ENCODE data around the gene POLR1G. TPM values are rescaled to one million over a fixed set of nuclear protein-coding genes. Genes with fewer than 3 reads are reported as not detected.

POLR1G gene
- polyA plus RNA-seq, 1 of the 3 experiments (the other 2 are of a cell fraction): 11.9 TPM

DNA sequence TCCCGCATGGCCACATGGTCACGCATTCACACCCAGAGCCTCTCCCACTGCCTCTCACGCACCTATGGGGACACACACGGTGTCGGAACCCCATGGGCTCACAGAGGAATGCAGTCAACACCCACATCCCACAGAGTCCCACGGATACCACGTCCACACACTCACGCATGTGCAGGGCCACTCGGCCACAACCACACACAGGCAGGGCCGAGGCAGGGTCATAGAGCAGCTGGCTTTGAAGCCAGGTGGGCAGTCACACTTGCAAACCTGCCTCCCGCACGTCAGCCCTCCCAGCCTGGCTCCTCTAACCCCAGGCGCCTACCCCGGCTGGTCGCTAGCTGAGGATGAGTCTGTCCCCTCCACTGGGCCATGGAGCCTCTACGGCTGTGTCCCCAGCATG, 44.2 kb upstream of the POLR1G start:
- Histone ChIP-seq H2AFZ (ENCODE audit: low read depth) (no peak overlapping the region), H3K9ac (no peak overlapping the region), H3K9me2 (no peaks in the 10 kb centered on the region), H4K20me1 (ENCODE audit: insufficient read depth) (no peaks in the 10 kb centered on the region), H3K36me3 (replicated peaks in 1 of 2; ENCODE audit: control insufficient read depth in 1 of 2, insufficient read depth in 2 of 2, low read length in 1 of 2) (peaks cover 8 to 30% of the 10 kb centered on the region in 2 experiments), H3K9me3 (no peaks in the 10 kb centered on the region), H3K27me3 (ENCODE audit: insufficient read depth) (no peaks in the 10 kb centered on the region), H3K27ac (ENCODE audit: low read depth in 2 of 2, low read length in 1 of 2) (no peak overlapping the region), H3K4me3 (ENCODE audit: low read depth in 2 of 2, low read length in 1 of 2) (no peak overlapping the region), H3K4me2 (no peak overlapping the region), H3F3A (replicated peaks; ENCODE audit: insufficient read depth) (no peaks in the 10 kb centered on the region), H3K4me1 (ENCODE audit: control insufficient read depth in 1 of 2, insufficient read depth in 2 of 2, low read depth in 1 of 2, low read length in 1 of 2) (no peaks in the 10 kb centered on the region), H3K79me2 (ENCODE audit: insufficient read depth) (peaks cover 16% of the 10 kb centered on the region)
- WGBS (ENCODE audit: low lambda C conversion rate): 92% methylated on average over 14 of the region's 16 CpGs
- no peak for DNase-seq
- ChIA-PET CTCF (interaction anchor here (1.5 kb wide), 1 partner anchor 23 kb away, joined by 3 read pairs; no protein-coding TSS in a partner anchor), POLR2A (interaction anchor here (1.4 kb wide), 1 partner anchor 10 kb away, joined by 3 read pairs; no protein-coding TSS in a partner anchor)
- no peak for TF ChIP-seq TEAD4 (IDR thresholded peaks at IDR 0.05; ENCODE audit: borderline replicate concordance, insufficient read depth)
- TF ChIP-seq, protein P1, sequence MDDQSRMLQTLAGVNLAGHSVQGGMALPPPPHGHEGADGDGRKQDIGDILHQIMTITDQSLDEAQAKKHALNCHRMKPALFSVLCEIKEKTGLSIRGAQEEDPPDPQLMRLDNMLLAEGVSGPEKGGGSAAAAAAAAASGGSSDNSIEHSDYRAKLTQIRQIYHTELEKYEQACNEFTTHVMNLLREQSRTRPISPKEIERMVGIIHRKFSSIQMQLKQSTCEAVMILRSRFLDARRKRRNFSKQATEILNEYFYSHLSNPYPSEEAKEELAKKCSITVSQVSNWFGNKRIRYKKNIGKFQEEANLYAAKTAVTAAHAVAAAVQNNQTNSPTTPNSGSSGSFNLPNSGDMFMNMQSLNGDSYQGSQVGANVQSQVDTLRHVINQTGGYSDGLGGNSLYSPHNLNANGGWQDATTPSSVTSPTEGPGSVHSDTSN (IDR thresholded peaks at IDR 0.05): no peak
- no peak for TF ChIP-seq TCF12 (IDR thresholded peaks at IDR 0.05)
- TF ChIP-seq TAF1 (IDR thresholded peaks at IDR 0.05; ENCODE audit: borderline replicate concordance, low read depth, low read length): no peak

DNA sequence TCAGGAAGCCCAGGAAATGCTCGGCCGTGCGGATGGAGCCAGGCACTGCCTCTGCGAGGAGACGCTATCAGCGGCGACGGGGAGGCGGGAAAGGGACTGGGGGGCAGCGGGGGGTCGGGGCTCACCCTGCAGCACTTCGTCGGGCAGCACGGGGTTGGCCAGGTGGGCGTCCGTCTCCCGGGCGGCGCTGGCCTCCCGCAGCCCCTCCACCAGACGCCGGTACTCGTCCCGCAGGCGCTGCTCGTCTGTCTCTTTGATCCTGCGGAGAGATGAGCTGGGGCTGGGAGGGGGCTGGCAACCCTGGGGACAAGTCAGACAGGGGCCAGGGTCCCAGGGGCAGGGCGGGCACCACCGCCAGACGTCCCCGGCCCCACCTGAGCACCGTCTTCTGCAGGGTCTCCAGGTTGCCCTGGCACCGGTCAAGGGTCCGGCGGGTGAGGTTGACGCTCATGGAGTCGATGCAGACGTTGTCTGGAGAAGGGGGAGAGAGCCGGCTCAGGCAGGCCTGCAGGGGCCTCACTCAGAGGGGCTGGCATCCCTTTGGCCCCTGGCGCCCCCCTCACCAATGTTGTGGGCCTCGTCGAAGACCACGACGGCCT, 42.5 kb upstream of the POLR1G start:
- Histone ChIP-seq H3K36me3 (replicated peaks in 1 of 2; ENCODE audit: control insufficient read depth in 1 of 2, insufficient read depth in 2 of 2, low read length in 1 of 2) (peaks cover 17 to 28% of the 10 kb centered on the region in 2 experiments), H4K20me1 (ENCODE audit: insufficient read depth) (no peaks in the 10 kb centered on the region), H2AFZ (ENCODE audit: low read depth) (no peak overlapping the region), H3K27me3 (ENCODE audit: insufficient read depth) (no peaks in the 10 kb centered on the region), H3K27ac (ENCODE audit: low read depth in 2 of 2, low read length in 1 of 2) (no peak overlapping the region), H3K4me2 (no peak overlapping the region), H3K4me3 (ENCODE audit: low read depth in 2 of 2, low read length in 1 of 2) (no peak overlapping the region), H3K9me3 (no peaks in the 10 kb centered on the region), H3F3A (replicated peaks; ENCODE audit: insufficient read depth) (no peaks in the 10 kb centered on the region), H3K9ac (no peak overlapping the region), H3K9me2 (no peaks in the 10 kb centered on the region), H3K79me2 (ENCODE audit: insufficient read depth) (peaks cover 33% of the 10 kb centered on the region), H3K4me1 (ENCODE audit: control insufficient read depth in 1 of 2, insufficient read depth in 2 of 2, low read depth in 1 of 2, low read length in 1 of 2) (peaks cover 0 to 2% of the 10 kb centered on the region in 2 experiments; a peak in 1 of 4 replicates)
- WGBS (ENCODE audit: low lambda C conversion rate): 96% methylated on average over 20 of the region's 44 CpGs
- CTCF ChIA-PET: no interaction called here
- POLR2A ChIA-PET: no interaction called here
- DNase-seq: no peak
- TF ChIP-seq ELF1 (IDR thresholded peaks at IDR 0.05): no peak
- TF ChIP-seq, protein P2, sequence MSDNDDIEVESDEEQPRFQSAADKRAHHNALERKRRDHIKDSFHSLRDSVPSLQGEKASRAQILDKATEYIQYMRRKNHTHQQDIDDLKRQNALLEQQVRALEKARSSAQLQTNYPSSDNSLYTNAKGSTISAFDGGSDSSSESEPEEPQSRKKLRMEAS (IDR thresholded peaks at IDR 0.05; ENCODE audit: low read depth): no peak
- TF ChIP-seq MEF2A (IDR thresholded peaks at IDR 0.05; ENCODE audit: borderline replicate concordance, low read depth): no peak
- no peak for TF ChIP-seq RXRA (IDR thresholded peaks at IDR 0.05; ENCODE audit: borderline replicate concordance, low read depth)
- TF ChIP-seq RFX5 (IDR thresholded peaks at IDR 0.05; ENCODE audit: low read length): no peak
- TF ChIP-seq, protein P3, sequence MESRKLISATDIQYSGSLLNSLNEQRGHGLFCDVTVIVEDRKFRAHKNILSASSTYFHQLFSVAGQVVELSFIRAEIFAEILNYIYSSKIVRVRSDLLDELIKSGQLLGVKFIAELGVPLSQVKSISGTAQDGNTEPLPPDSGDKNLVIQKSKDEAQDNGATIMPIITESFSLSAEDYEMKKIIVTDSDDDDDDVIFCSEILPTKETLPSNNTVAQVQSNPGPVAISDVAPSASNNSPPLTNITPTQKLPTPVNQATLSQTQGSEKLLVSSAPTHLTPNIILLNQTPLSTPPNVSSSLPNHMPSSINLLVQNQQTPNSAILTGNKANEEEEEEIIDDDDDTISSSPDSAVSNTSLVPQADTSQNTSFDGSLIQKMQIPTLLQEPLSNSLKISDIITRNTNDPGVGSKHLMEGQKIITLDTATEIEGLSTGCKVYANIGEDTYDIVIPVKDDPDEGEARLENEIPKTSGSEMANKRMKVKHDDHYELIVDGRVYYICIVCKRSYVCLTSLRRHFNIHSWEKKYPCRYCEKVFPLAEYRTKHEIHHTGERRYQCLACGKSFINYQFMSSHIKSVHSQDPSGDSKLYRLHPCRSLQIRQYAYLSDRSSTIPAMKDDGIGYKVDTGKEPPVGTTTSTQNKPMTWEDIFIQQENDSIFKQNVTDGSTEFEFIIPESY (IDR thresholded peaks at IDR 0.05; ENCODE audit: borderline replicate concordance, low read depth): no peak
- no peak for TF ChIP-seq RAD21 (IDR thresholded peaks at IDR 0.05; ENCODE audit: low read length)
- TF ChIP-seq, protein P4, sequence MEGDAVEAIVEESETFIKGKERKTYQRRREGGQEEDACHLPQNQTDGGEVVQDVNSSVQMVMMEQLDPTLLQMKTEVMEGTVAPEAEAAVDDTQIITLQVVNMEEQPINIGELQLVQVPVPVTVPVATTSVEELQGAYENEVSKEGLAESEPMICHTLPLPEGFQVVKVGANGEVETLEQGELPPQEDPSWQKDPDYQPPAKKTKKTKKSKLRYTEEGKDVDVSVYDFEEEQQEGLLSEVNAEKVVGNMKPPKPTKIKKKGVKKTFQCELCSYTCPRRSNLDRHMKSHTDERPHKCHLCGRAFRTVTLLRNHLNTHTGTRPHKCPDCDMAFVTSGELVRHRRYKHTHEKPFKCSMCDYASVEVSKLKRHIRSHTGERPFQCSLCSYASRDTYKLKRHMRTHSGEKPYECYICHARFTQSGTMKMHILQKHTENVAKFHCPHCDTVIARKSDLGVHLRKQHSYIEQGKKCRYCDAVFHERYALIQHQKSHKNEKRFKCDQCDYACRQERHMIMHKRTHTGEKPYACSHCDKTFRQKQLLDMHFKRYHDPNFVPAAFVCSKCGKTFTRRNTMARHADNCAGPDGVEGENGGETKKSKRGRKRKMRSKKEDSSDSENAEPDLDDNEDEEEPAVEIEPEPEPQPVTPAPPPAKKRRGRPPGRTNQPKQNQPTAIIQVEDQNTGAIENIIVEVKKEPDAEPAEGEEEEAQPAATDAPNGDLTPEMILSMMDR (IDR thresholded peaks at IDR 0.05): no peak
- TF ChIP-seq SMC3 (IDR thresholded peaks at IDR 0.05; ENCODE audit: low read depth, low read length): no peak
- no peak for TF ChIP-seq FOSL2 (IDR thresholded peaks at IDR 0.05; ENCODE audit: borderline replicate concordance, low read depth)
- no peak for TF ChIP-seq TCF12 (IDR thresholded peaks at IDR 0.05)
- TF ChIP-seq, protein P5, sequence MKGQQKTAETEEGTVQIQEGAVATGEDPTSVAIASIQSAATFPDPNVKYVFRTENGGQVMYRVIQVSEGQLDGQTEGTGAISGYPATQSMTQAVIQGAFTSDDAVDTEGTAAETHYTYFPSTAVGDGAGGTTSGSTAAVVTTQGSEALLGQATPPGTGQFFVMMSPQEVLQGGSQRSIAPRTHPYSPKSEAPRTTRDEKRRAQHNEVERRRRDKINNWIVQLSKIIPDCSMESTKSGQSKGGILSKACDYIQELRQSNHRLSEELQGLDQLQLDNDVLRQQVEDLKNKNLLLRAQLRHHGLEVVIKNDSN (IDR thresholded peaks at IDR 0.05; ENCODE audit: borderline replicate concordance, low read depth): no peak
- no peak for TF ChIP-seq GABPA (IDR thresholded peaks at IDR 0.05; ENCODE audit: low read depth)
- TF ChIP-seq, protein P6, sequence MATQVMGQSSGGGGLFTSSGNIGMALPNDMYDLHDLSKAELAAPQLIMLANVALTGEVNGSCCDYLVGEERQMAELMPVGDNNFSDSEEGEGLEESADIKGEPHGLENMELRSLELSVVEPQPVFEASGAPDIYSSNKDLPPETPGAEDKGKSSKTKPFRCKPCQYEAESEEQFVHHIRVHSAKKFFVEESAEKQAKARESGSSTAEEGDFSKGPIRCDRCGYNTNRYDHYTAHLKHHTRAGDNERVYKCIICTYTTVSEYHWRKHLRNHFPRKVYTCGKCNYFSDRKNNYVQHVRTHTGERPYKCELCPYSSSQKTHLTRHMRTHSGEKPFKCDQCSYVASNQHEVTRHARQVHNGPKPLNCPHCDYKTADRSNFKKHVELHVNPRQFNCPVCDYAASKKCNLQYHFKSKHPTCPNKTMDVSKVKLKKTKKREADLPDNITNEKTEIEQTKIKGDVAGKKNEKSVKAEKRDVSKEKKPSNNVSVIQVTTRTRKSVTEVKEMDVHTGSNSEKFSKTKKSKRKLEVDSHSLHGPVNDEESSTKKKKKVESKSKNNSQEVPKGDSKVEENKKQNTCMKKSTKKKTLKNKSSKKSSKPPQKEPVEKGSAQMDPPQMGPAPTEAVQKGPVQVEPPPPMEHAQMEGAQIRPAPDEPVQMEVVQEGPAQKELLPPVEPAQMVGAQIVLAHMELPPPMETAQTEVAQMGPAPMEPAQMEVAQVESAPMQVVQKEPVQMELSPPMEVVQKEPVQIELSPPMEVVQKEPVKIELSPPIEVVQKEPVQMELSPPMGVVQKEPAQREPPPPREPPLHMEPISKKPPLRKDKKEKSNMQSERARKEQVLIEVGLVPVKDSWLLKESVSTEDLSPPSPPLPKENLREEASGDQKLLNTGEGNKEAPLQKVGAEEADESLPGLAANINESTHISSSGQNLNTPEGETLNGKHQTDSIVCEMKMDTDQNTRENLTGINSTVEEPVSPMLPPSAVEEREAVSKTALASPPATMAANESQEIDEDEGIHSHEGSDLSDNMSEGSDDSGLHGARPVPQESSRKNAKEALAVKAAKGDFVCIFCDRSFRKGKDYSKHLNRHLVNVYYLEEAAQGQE (IDR thresholded peaks at IDR 0.05; ENCODE audit: low read depth, low read length): no peak
- TF ChIP-seq SIN3A (IDR thresholded peaks at IDR 0.05; ENCODE audit: borderline replicate concordance, low read depth, low read length): no peak
